HCT116 (cell line): ENCODE data around the gene GRID2. TPM values are rescaled to one million over a fixed set of nuclear protein-coding genes. Genes with fewer than 3 reads are reported as not detected.

ENCODE experiments used
- ATAC-seq: fragments of 200-7000 bp; cut with Tn5 transposase; 2 replicates; pipeline ENCODE4 v1.9.1; 2020; ENCODE audit warnings: mild to moderate bottlenecking, moderate library complexity
- BruUV-seq: library from RNA; stranded (reverse); fragments of 400-500 nt; replicated peaks from 2 replicates; lab custom pipeline; 2021; lab: Mats Ljungman, UMichigan
- CTCF ChIA-PET: fragments of 300-600 bp; sonication (Branson Sonifier 250); formaldehyde crosslinking; loops from one replicate; lab custom pipeline; 2021; ENCODE audit warnings: antibody characterized with exemption; lab: Charles Lee
- POLR2A ChIA-PET: fragments of 300-600, 350-600 bp; sonication (Branson Sonifier 250); formaldehyde crosslinking; loops from one replicate; lab custom pipeline; 2021; ENCODE audit warnings: antibody characterized with exemption; lab: Charles Lee
- RAD21 ChIA-PET, 2 experiments: fragments of 300-600 bp; sonication (Branson Sonifier 250); formaldehyde crosslinking; loops; one replicate each; lab custom pipeline; 2023; ENCODE audit warnings: low total read pairs in 2 of 2; ENCODE audit not compliant: uncharacterized antibody in 2 of 2, unreplicated experiment in 2 of 2, low non-redundant PET in 1 of 2; lab: Charles Lee
- DNase-seq: peaks from one replicate; pipeline ENCODE4 v3.0.0-alpha.2; 2010; ENCODE audit warnings: low read depth, low spot score
- H2AFZ ChIP-seq: fragments of 200-600 bp; shearing (Covaris generic), sonication (generic); 2 replicates; pipeline ENCODE4 v1.6.1; 2017; ENCODE audit warnings: low read depth, mixed run types, mixed read lengths, antibody characterized with exemption, low read length; ENCODE audit not compliant: poor library complexity, severe bottlenecking
- H3K27ac ChIP-seq: 2 replicates; pipeline ENCODE4 v1.5.1; 2012; ENCODE audit warnings: low read depth, low read length
- H3K27me3 ChIP-seq: fragments of 200-600 bp; sonication (generic); 2 replicates; pipeline ENCODE4 v1.6.1; 2016; ENCODE audit warnings: mixed run types, low read length, mixed read lengths; ENCODE audit not compliant: insufficient read depth
- H3K36me3 ChIP-seq, 2 experiments: fragments of 200-500 bp in 1 of 2; fragments of 200-600 bp in 1 of 2; sonication (Bioruptor generic) in 1 of 2; sonication (generic) in 1 of 2; 2 replicates each; pipeline versions ENCODE4 v1.5.1 to v1.6.1; 2014 to 2016; ENCODE audit warnings: low read length in 2 of 2, inconsistent platforms in 1 of 2, mixed read lengths in 1 of 2, mixed run types in 1 of 2; ENCODE audit not compliant: insufficient read depth in 2 of 2, control insufficient read depth in 1 of 2
- H3K4me1 ChIP-seq, 2 experiments: fragments of 200-600 bp in 1 of 2; sonication (generic) in 1 of 2; 2 replicates each; pipeline versions ENCODE4 v1.5.1 to v1.6.1; 2012 to 2017; ENCODE audit warnings: low read length in 2 of 2, inconsistent platforms in 1 of 2, mild to moderate bottlenecking in 1 of 2, mixed read lengths in 1 of 2, mixed run types in 1 of 2, moderate library complexity in 1 of 2; ENCODE audit not compliant: insufficient read depth in 2 of 2, control insufficient read depth in 1 of 2
- H3K4me2 ChIP-seq: fragments of 200-600 bp; sonication (generic); 2 replicates; pipeline ENCODE4 v1.6.1; 2017; ENCODE audit warnings: mixed run types, low read length, mixed read lengths
- H3K4me3 ChIP-seq, 2 experiments: fragments of 200-600 bp in 1 of 2; sonication (generic) in 1 of 2; replicated peaks in 1 of 2; 2 replicates each; pipeline ENCODE4 v1.5.1; 2011 to 2016; ENCODE audit warnings: low read length in 2 of 2, control low read depth in 1 of 2, low read depth in 1 of 2, mild to moderate bottlenecking in 1 of 2, mixed read lengths in 1 of 2, mixed run types in 1 of 2
- H3K79me2 ChIP-seq: fragments of 200-600 bp; sonication (generic); 2 replicates; pipeline ENCODE4 v1.6.1; 2017; ENCODE audit warnings: mild to moderate bottlenecking, mixed run types, low read length, moderate library complexity, mixed read lengths; ENCODE audit not compliant: insufficient read depth
- H3K9ac ChIP-seq: fragments of 200-600 bp; sonication (generic); 2 replicates; pipeline ENCODE4 v1.6.1; 2016; ENCODE audit warnings: low read length, mixed read lengths
- H3K9me2 ChIP-seq: fragments of 200-600 bp; sonication (generic), shearing (Covaris generic); 2 replicates; pipeline ENCODE4 v1.6.1; 2017; ENCODE audit warnings: mixed run types, mild to moderate bottlenecking, moderate library complexity; ENCODE audit not compliant: insufficient read depth
- H3K9me3 ChIP-seq, 2 experiments: fragments of 200-500 bp in 1 of 2; fragments of 200-600 bp in 1 of 2; sonication (Bioruptor generic) in 1 of 2; sonication (generic) in 1 of 2; 2 replicates each; pipeline ENCODE4 v1.6.1; 2014 to 2017; ENCODE audit warnings: low read length in 2 of 2, mixed read lengths in 2 of 2, inconsistent platforms in 1 of 2, low read depth in 1 of 2, mild to moderate bottlenecking in 1 of 2, mixed run types in 1 of 2, moderate library complexity in 1 of 2; ENCODE audit not compliant: control insufficient read depth in 1 of 2, insufficient read depth in 1 of 2
- H4K20me1 ChIP-seq: fragments of 200-600 bp; sonication (generic), shearing (Covaris generic); 2 replicates; pipeline ENCODE4 v1.6.1; 2017; ENCODE audit warnings: mixed run types, mild to moderate bottlenecking, moderate library complexity; ENCODE audit not compliant: insufficient read depth
- ATF3 ChIP-seq: IDR thresholded peaks from 2 replicates; pipeline ENCODE4 v1.6.1; 2012
- CBX3 ChIP-seq: IDR thresholded peaks from 2 replicates; pipeline ENCODE4 v1.6.1; 2012; ENCODE audit warnings: low read depth
- CEBPB ChIP-seq: IDR thresholded peaks from 2 replicates; pipeline ENCODE4 v1.6.1; 2012; ENCODE audit warnings: low read depth
- CTCF ChIP-seq, 3 experiments: fragments of 200-600 bp in 1 of 3; sonication (generic) in 1 of 3; IDR thresholded peaks in 2 of 3; conservative IDR thresholded peaks in 1 of 3; 2 replicates each; pipeline ENCODE4 v1.5.1; 2012 to 2017; ENCODE audit warnings: low read depth in 2 of 3, low read length in 2 of 3, antibody characterized with exemption in 1 of 3, borderline replicate concordance in 1 of 3, control low read depth in 1 of 3, mild to moderate bottlenecking in 1 of 3, mixed read lengths in 1 of 3, mixed run types in 1 of 3, moderate library complexity in 1 of 3; ENCODE audit not compliant: insufficient read depth in 1 of 3
- ELF1 ChIP-seq: IDR thresholded peaks from 2 replicates; pipeline ENCODE4 v1.6.1; 2012; ENCODE audit warnings: low read depth, borderline replicate concordance
- EZH2 ChIP-seq: fragments of 200-600 bp; sonication (generic); IDR thresholded peaks from 2 replicates; pipeline ENCODE4 v1.6.1; 2017; ENCODE audit warnings: antibody characterized with exemption, mixed run types
- EZH2phosphoT487 ChIP-seq: fragments of 200-600 bp; IDR thresholded peaks from 2 replicates; pipeline ENCODE4 v1.6.1; 2018; ENCODE audit warnings: antibody characterized with exemption, borderline replicate concordance
- JUND ChIP-seq: IDR thresholded peaks from 2 replicates; pipeline ENCODE4 v1.6.1; 2012
- MAX ChIP-seq: IDR thresholded peaks from 2 replicates; pipeline ENCODE4 v1.6.1; 2012
- POLR2A ChIP-seq: IDR thresholded peaks from 2 replicates; pipeline ENCODE4 v1.7.0; 2011; ENCODE audit warnings: borderline replicate concordance; ENCODE audit not compliant: insufficient read depth, insufficient read length; ENCODE audit errors: extremely low read depth
- POLR2AphosphoS5 ChIP-seq: IDR thresholded peaks from 2 replicates; pipeline ENCODE4 v1.6.1; 2011; ENCODE audit warnings: mild to moderate bottlenecking, low read depth, low read length, moderate library complexity
- RAD21 ChIP-seq: IDR thresholded peaks from 2 replicates; pipeline ENCODE4 v1.6.1; 2012; ENCODE audit warnings: low read depth, mild to moderate bottlenecking
- REST ChIP-seq: IDR thresholded peaks from 2 replicates; pipeline ENCODE4 v1.6.1; 2012; ENCODE audit warnings: low read depth
- SIN3A ChIP-seq: IDR thresholded peaks from 2 replicates; pipeline ENCODE4 v1.6.1; 2012; ENCODE audit warnings: low read depth
- SP1 ChIP-seq: IDR thresholded peaks from 2 replicates; pipeline ENCODE4 v1.6.1; 2012; ENCODE audit warnings: low read depth
- SRF ChIP-seq: IDR thresholded peaks from 2 replicates; pipeline ENCODE4 v1.6.1; 2012; ENCODE audit warnings: low read depth
- YY1 ChIP-seq: IDR thresholded peaks from 2 replicates; pipeline ENCODE4 v1.6.1; 2011; ENCODE audit warnings: low read length, low read depth, moderate library complexity, mild to moderate bottlenecking; ENCODE audit not compliant: insufficient replicate concordance; ENCODE audit errors: extremely low read depth
- ZFX ChIP-seq: fragments of 450-650 bp; IDR thresholded peaks from 2 replicates; pipeline ENCODE4 v1.6.1; 2017
- intact Hi-C: fragments of 100-400 bp; cut with micrococcal nuclease; formaldehyde crosslinking; loops from 2 replicates; pipeline ENCODE4 v1.10.0; 2022
- total RNA-seq: library from RNA; stranded (reverse); gene quantifications from one replicate; pipeline ENCODE4 v1.2.1, GENCODE V29; 2021; ENCODE audit not compliant: unreplicated experiment

Gene GRID2
- total RNA-seq, 1 experiment from 2014 or later = not detected

- no peaks in the 10 kb centered on the region for H3K27me3 ChIP-seq
- no peaks in the 10 kb centered on the region for H4K20me1 ChIP-seq
- ChIA-PET CTCF (no interaction called here), RAD21 (no interaction called here), POLR2A (no interaction called here)
- H3K4me1 ChIP-seq = no peaks in the 10 kb centered on the region
- H3K79me2 ChIP-seq = no peaks in the 10 kb centered on the region
- no peaks in the 10 kb centered on the region for H3K9me2 ChIP-seq
- no peak overlapping the region for H2AFZ ChIP-seq
- no peak overlapping the region for H3K9ac ChIP-seq
- no peaks in the 10 kb centered on the region for H3K36me3 ChIP-seq
- BruUV-seq = no TSS peak
- no peaks in the 10 kb centered on the region for H3K9me3 ChIP-seq
- no peak overlapping the region for H3K27ac ChIP-seq
- no peak for ATAC-seq
- TF ChIP-seq JUND = no peak
- no peak for TF ChIP-seq CBX3
- no peak for TF ChIP-seq SRF
- no peak for TF ChIP-seq EZH2
- no peak for TF ChIP-seq ATF3
- no peak for TF ChIP-seq SP1
- no peak for TF ChIP-seq CEBPB
- intact Hi-C loops = no loop called here
- no peak overlapping the region for H3K4me2 ChIP-seq
- no peak overlapping the region for H3K4me3 ChIP-seq
- DNase-seq = no peak
Observed at GRCh38 chr4:93216646-93217045, 912.9 kb downstream of the GRID2 start.

GRCh38 chr4:93217431-93217830, 913.7 kb downstream of the GRID2 start:
- no TSS peak for BruUV-seq
- TF ChIP-seq EZH2phosphoT487 (no peak), ZFX (no peak), SRF (no peak), CTCF (IDR thresholded peaks at IDR 0.05 in 2 of 3, conservative IDR thresholded peaks at IDR 0.05 in 1 of 3; ENCODE audit: borderline replicate concordance in 1 of 3, insufficient read depth in 1 of 3, low read depth in 2 of 3, low read length in 2 of 3) (no peak), POLR2AphosphoS5 (no peak), MAX (no peak), CEBPB (no peak), SIN3A (no peak), YY1 (no peak), POLR2A (no peak), REST (no peak), ELF1 (no peak), EZH2 (no peak), JUND (no peak), RAD21 (no peak)

More at GRCh38 chr4:93217431-93217830, 913.7 kb downstream of the GRID2 start:
- Histone ChIP-seq H3K4me3 (no peak overlapping the region), H3K27me3 (no peaks in the 10 kb centered on the region), H3K4me2 (no peak overlapping the region), H3K79me2 (no peaks in the 10 kb centered on the region), H3K36me3 (no peaks in the 10 kb centered on the region), H3K9me3 (no peaks in the 10 kb centered on the region), H3K9me2 (no peaks in the 10 kb centered on the region), H3K9ac (no peak overlapping the region), H2AFZ (no peak overlapping the region), H3K27ac (no peak overlapping the region), H3K4me1 (no peaks in the 10 kb centered on the region), H4K20me1 (no peaks in the 10 kb centered on the region)
- ATAC-seq (no peak), DNase-seq (no peak)
- ChIA-PET POLR2A (no interaction called here), CTCF (no interaction called here), RAD21 (no interaction called here)
- intact Hi-C loops = no loop called here
